Brain microvascular endothelial cell (primary cell): Measurements from ENCODE around the gene CLDN4.

Experiments
- DNase-seq: peaks from one replicate; pipeline ENCODE4 v3.0.0-alpha.2; 2020
- H3K27ac ChIP-seq: fragments of 250-450 bp; sonication (Bioruptor Pico); 2 replicates; pipeline ENCODE4 v1.5.1; 2020; ENCODE audit warnings: mild to moderate bottlenecking, moderate library complexity
- H3K27me3 ChIP-seq: fragments of 250-450 bp; sonication (Bioruptor Pico); replicated peaks from 2 replicates; pipeline ENCODE4 v1.5.1; 2020; ENCODE audit warnings: mild to moderate bottlenecking
- H3K36me3 ChIP-seq: fragments of 250-450 bp; sonication (Bioruptor Pico); replicated peaks from 2 replicates; pipeline ENCODE4 v1.5.1; 2020; ENCODE audit warnings: mild to moderate bottlenecking
- H3K4me3 ChIP-seq: 2 replicates; pipeline ENCODE4 v1.5.1; 2011; ENCODE audit warnings: low read depth, mild to moderate bottlenecking, control low read depth, low read length, moderate library complexity
- CTCF ChIP-seq: IDR thresholded peaks from 2 replicates; pipeline ENCODE4 v1.5.1; 2011; ENCODE audit warnings: low read depth, mild to moderate bottlenecking, moderate library complexity, low read length, control low read depth, inconsistent platforms; ENCODE audit errors: missing control alignments
- in situ Hi-C: cut with HindIII; loops from 2 replicates; pipeline ENCODE4 v1.10.0; 2017; ENCODE audit warnings: low sequenced_read_pairs, low pct_ligation_motif_present

Gene CLDN4

DNA sequence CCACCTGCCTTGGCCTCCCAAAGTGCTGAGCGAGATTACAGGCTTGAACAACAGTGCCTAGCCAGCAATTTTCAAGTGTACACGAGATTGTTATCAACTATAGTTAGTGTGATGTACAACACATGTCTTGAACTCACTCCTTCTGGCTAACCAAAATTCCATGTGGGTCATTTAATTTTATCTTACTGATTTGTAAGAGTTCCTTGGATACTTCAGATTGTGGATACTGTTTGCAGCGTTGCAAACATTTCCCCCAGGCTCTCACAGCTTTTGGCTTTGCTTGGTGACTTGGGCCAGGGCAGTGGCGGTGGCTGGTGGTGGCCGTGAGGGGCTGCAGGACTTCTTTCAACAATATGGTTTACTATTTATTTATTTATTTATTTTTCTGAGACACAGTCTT, 21.7 kb downstream of the CLDN4 start:
- H3K27ac ChIP-seq = no peak overlapping the region
- no peak overlapping the region for H3K4me3 ChIP-seq
- no peak for TF ChIP-seq CTCF
- DNase-seq = no peak
- in situ Hi-C loops = loop anchor here (25.0 kb wide), 1 partner anchor 335 kb away; no protein-coding TSS in a partner anchor
- no peaks in the 10 kb centered on the region for H3K27me3 ChIP-seq
- no peaks in the 10 kb centered on the region for H3K36me3 ChIP-seq

DNA sequence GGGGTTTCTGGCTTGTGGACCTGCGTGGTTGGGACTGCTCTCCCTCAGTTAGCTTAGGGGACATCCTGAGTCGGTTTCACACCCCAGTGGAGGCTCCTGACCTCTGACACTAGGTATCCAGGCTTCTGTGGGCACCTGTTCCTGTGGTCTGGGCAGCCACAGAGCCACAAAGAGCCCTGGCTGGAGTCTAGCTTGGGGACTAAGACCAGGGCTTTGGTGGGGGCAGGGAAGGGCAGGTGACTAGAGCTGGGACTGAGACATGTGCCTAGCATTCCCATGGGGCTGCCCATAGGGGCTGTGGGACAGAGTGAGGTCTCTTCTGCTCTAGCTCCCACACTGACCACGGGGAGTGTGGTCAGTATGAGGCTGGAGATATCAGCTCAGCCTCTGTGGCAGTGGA, 26.1 kb downstream of the CLDN4 start:
- H3K36me3 ChIP-seq = no peaks in the 10 kb centered on the region
- no peak for TF ChIP-seq CTCF
- H3K27me3 ChIP-seq = no peaks in the 10 kb centered on the region
- in situ Hi-C loops = loop anchor here (25.0 kb wide), 1 partner anchor 330 kb away; no protein-coding TSS in a partner anchor
- no peak overlapping the region for H3K4me3 ChIP-seq
- H3K27ac ChIP-seq = no peak overlapping the region
- no peak for DNase-seq

DNA sequence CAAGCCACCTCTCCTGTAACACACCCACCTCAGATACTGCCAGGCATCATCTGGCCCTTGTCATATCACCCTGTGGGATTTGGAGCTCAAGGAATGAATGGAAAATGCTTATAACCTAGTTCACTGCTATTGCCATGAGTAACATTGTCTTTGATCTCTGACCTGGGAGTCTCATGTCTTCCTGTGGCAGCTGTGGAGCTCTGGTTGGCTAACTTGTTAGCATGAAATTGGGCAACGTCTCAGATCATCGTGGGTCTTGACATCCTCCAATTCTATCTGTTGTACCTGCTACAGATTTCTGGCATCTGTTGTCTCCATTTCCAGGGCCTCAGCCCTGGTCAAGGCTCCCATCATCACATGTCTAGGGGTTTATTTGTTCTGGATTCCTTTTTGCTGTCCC, 28.0 kb downstream of the CLDN4 start:
- H3K27me3 ChIP-seq = no peaks in the 10 kb centered on the region
- in situ Hi-C loops = loop anchor here (25.0 kb wide), 1 partner anchor 328 kb away; no protein-coding TSS in a partner anchor
- H3K36me3 ChIP-seq = no peaks in the 10 kb centered on the region
- no peak for DNase-seq
- H3K27ac ChIP-seq = no peak overlapping the region
- no peak overlapping the region for H3K4me3 ChIP-seq
- TF ChIP-seq CTCF = no peak

DNA sequence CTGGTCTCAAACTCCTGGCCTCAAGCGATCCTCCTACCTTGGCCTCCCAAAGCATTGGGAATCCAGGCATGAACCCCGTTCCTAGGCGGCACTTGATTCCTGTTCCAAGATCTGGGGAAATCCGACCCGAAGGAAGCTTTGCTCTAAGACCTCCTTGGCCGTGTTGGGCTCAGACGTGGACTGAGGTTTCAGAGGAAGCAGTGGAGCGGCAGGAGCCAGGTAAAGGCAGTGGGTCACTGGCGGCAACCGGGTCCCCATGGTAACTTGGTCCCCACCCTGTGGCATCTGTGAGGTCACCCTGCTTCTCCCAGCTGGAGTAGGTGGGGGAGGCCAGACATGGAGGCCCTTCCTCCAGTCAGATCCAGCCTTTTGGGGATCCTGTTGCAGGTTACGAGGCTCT, 30.1 kb downstream of the CLDN4 start, which contains the start of gene TMEM270:
TSS of gene TMEM270 (plus strand) at position 301 of the 400 bp plus-strand sequence. CDS start at position 337, 36 bp downstream.
- Histone ChIP-seq H3K27ac (no peak within 1 kb of the TSS), H3K36me3 (no peaks in the 10 kb centered on the region), H3K27me3 (no peaks in the 10 kb centered on the region), H3K4me3 (no peak within 1 kb of the TSS)
- DNase-seq = no peak
- in situ Hi-C loops = loop anchor here (25.0 kb wide), 1 partner anchor 326 kb away; no protein-coding TSS in a partner anchor
- no peak for TF ChIP-seq CTCF

DNA sequence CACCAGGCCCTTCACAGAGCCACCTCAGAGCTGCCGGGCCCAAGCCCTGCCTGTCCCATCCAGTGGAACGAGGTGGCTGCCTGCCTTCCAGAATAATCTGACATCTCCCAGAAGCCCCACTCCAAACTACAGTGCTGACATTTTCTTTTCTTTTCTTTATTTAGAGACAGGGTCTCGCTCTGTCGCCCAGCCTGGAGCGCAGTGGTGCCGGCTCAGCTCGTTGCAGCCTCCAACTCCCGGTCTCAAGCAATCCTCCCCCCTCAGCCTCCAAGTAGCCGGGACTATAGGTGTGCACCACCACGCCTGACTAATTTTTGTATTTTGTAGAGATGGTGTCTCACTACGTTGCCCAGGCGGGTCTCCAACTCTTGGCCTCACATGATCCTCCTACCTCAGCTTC, 30.5 kb downstream of the CLDN4 start:
- no peak overlapping the region for H3K4me3 ChIP-seq
- TF ChIP-seq CTCF = no peak
- H3K36me3 ChIP-seq = no peaks in the 10 kb centered on the region
- DNase-seq = no peak
- H3K27ac ChIP-seq = no peak overlapping the region
- H3K27me3 ChIP-seq = no peaks in the 10 kb centered on the region
- in situ Hi-C loops = loop anchor here (25.0 kb wide), 1 partner anchor 326 kb away; no protein-coding TSS in a partner anchor
